OCI-LY7 (cell line): Measurements from ENCODE around the gene JMY. TPM values are rescaled to one million over a fixed set of nuclear protein-coding genes. Genes with fewer than 3 reads are reported as not detected.

Experiments used
- BruUV-seq: library from RNA; stranded (reverse); fragments of 400-500 nt; replicated peaks from 2 replicates; lab custom pipeline; 2021; lab: Mats Ljungman, UMichigan
- CTCF ChIA-PET: fragments of 300-600 bp; sonication (Branson Sonifier 250); formaldehyde crosslinking; loops from one replicate; lab custom pipeline; 2022; ENCODE audit warnings: antibody characterized with exemption; ENCODE audit not compliant: unreplicated experiment; lab: Charles Lee
- POLR2A ChIA-PET: fragments of 300-600 bp; sonication (Branson Sonifier 250); formaldehyde crosslinking; loops from one replicate; lab custom pipeline; 2022; ENCODE audit warnings: antibody characterized with exemption; lab: Charles Lee
- DNase-seq: peaks from one replicate; pipeline ENCODE4 v3.0.0-alpha.2; 2015; ENCODE audit warnings: low spot score
- H2AFZ ChIP-seq: fragments of 200-600 bp; sonication (generic), shearing (Covaris generic); 2 replicates; pipeline ENCODE4 v1.6.1; 2014; ENCODE audit warnings: mild to moderate bottlenecking, antibody characterized with exemption, low read length, moderate library complexity
- H3K27ac ChIP-seq: fragments of 200-600 bp; sonication (generic); 2 replicates; pipeline ENCODE4 v1.5.1; 2014; ENCODE audit warnings: mixed run types, low read depth, mild to moderate bottlenecking, moderate library complexity, low read length, inconsistent platforms; ENCODE audit not compliant: poor library complexity, severe bottlenecking
- H3K36me3 ChIP-seq: fragments of 200-600 bp; sonication (generic); 2 replicates; pipeline ENCODE4 v1.6.1; 2014; ENCODE audit warnings: mild to moderate bottlenecking, antibody characterized with exemption, low read length, moderate library complexity, mixed read lengths; ENCODE audit not compliant: insufficient read depth
- H3K4me1 ChIP-seq: fragments of 200-600 bp; sonication (generic); 2 replicates; pipeline ENCODE4 v1.5.1; 2014; ENCODE audit warnings: mild to moderate bottlenecking, low read length; ENCODE audit not compliant: insufficient read depth, poor library complexity, severe bottlenecking
- H3K4me2 ChIP-seq: fragments of 200-600 bp; sonication (generic); 2 replicates; pipeline ENCODE4 v1.6.1; 2014; ENCODE audit warnings: mild to moderate bottlenecking, low read length
- H3K4me3 ChIP-seq: fragments of 200-600 bp; sonication (generic); 2 replicates; pipeline ENCODE4 v1.5.1; 2014; ENCODE audit warnings: mild to moderate bottlenecking, low read depth, low read length; ENCODE audit not compliant: poor library complexity, severe bottlenecking
- H3K79me2 ChIP-seq: fragments of 200-600 bp; sonication (generic); 2 replicates; pipeline ENCODE4 v1.6.1; 2016; ENCODE audit warnings: low read depth, mild to moderate bottlenecking, low read length, moderate library complexity, mixed read lengths; ENCODE audit not compliant: insufficient read depth
- H3K9me2 ChIP-seq: fragments of 200-600 bp; sonication (generic); 2 replicates; pipeline ENCODE4 v1.6.1; 2016; ENCODE audit warnings: mild to moderate bottlenecking, low read length, mixed read lengths; ENCODE audit not compliant: insufficient read depth
- H3K9me3 ChIP-seq: fragments of 200-600 bp; sonication (generic); 2 replicates; pipeline ENCODE4 v1.6.1; 2014; ENCODE audit warnings: mild to moderate bottlenecking, mixed run types, low read length, mixed read lengths
- H4K20me1 ChIP-seq: fragments of 200-600 bp; sonication (generic); 2 replicates; pipeline ENCODE4 v1.6.1; 2014; ENCODE audit warnings: mild to moderate bottlenecking, antibody characterized with exemption, low read length, moderate library complexity, mixed read lengths; ENCODE audit not compliant: insufficient read depth
- EZH2phosphoT487 ChIP-seq: fragments of 200-600 bp; sonication (generic); IDR thresholded peaks from 2 replicates; pipeline ENCODE4 v1.6.1; 2018; ENCODE audit warnings: low read depth, borderline replicate concordance, mild to moderate bottlenecking, mixed run types, antibody characterized with exemption, low read length, moderate library complexity, mixed read lengths
- intact Hi-C: fragments of 100-400 bp; cut with micrococcal nuclease; formaldehyde crosslinking; loops from one replicate; pipeline ENCODE4 v1.10.0; 2022; ENCODE audit not compliant: unreplicated experiment
- total RNA-seq, 2 experiments: library from RNA; depleted of rRNA in 1 of 2; stranded (reverse); fragments of >200 nt in 1 of 2; shearing (Covaris generic) in 1 of 2; gene quantifications; 2 replicates each; pipeline ENCODE4 v1.2.3, GENCODE V29; 2014 to 2022
- TF ChIP-seq, protein P1 (sequence below): fragments of 200-600 bp; sonication (generic); conservative IDR thresholded peaks from 2 replicates; pipeline ENCODE4 v1.5.1; 2014; ENCODE audit warnings: mild to moderate bottlenecking, antibody characterized with exemption, low read length, moderate library complexity, mixed read lengths

Gene JMY
- total RNA-seq, 2 experiments from 2014 or later, result 4.5 to 6.3 TPM

GRCh38 chr5:79225441-79225840, 10.5 kb upstream of the JMY start:
- no peaks in the 10 kb centered on the region for H3K9me2 ChIP-seq
- no peak overlapping the region for H3K27ac ChIP-seq
- POLR2A ChIA-PET, result interaction anchor here (1.1 kb wide), 1 partner anchor 79 kb away, joined by 3 read pairs; no protein-coding TSS in a partner anchor
- intact Hi-C loops, result no loop called here
- no peak overlapping the region for H3K4me2 ChIP-seq
- CTCF ChIA-PET, result interaction anchor here (0.6 kb wide), 1 partner anchor 455 kb away, joined by 4 read pairs; no protein-coding TSS in a partner anchor
- no peak overlapping the region for H3K4me3 ChIP-seq
- H2AFZ ChIP-seq, result no peak overlapping the region
- no peaks in the 10 kb centered on the region for H4K20me1 ChIP-seq
- no peaks in the 10 kb centered on the region for H3K79me2 ChIP-seq
- H3K4me1 ChIP-seq, result no peaks in the 10 kb centered on the region
- no peak for DNase-seq
- no peaks in the 10 kb centered on the region for H3K36me3 ChIP-seq
- BruUV-seq, result no TSS peak
- H3K9me3 ChIP-seq, result no peaks in the 10 kb centered on the region
- TF ChIP-seq, protein P1, sequence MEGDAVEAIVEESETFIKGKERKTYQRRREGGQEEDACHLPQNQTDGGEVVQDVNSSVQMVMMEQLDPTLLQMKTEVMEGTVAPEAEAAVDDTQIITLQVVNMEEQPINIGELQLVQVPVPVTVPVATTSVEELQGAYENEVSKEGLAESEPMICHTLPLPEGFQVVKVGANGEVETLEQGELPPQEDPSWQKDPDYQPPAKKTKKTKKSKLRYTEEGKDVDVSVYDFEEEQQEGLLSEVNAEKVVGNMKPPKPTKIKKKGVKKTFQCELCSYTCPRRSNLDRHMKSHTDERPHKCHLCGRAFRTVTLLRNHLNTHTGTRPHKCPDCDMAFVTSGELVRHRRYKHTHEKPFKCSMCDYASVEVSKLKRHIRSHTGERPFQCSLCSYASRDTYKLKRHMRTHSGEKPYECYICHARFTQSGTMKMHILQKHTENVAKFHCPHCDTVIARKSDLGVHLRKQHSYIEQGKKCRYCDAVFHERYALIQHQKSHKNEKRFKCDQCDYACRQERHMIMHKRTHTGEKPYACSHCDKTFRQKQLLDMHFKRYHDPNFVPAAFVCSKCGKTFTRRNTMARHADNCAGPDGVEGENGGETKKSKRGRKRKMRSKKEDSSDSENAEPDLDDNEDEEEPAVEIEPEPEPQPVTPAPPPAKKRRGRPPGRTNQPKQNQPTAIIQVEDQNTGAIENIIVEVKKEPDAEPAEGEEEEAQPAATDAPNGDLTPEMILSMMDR, result no peak

- Histone ChIP-seq H2AFZ (no peak overlapping the region), H3K4me1 (no peaks in the 10 kb centered on the region), H3K9me2 (no peaks in the 10 kb centered on the region), H3K4me3 (no peak overlapping the region), H3K4me2 (no peak overlapping the region), H3K9me3 (no peaks in the 10 kb centered on the region), H4K20me1 (no peaks in the 10 kb centered on the region), H3K36me3 (no peaks in the 10 kb centered on the region), H3K27ac (no peak overlapping the region), H3K79me2 (no peaks in the 10 kb centered on the region)
- no peak for DNase-seq
- ChIA-PET CTCF (no interaction called here), POLR2A (interaction anchor here (0.7 kb wide), 1 partner anchor 1596 kb away, joined by 3 read pairs; no protein-coding TSS in a partner anchor)
- intact Hi-C loops, result no loop called here
- BruUV-seq, result no TSS peak
- no peak for TF ChIP-seq EZH2phosphoT487
- TF ChIP-seq, protein P1, result no peak
These were observed 8.4 kb upstream of the JMY start for GRCh38 chr5:79227484-79228025.

DNA sequence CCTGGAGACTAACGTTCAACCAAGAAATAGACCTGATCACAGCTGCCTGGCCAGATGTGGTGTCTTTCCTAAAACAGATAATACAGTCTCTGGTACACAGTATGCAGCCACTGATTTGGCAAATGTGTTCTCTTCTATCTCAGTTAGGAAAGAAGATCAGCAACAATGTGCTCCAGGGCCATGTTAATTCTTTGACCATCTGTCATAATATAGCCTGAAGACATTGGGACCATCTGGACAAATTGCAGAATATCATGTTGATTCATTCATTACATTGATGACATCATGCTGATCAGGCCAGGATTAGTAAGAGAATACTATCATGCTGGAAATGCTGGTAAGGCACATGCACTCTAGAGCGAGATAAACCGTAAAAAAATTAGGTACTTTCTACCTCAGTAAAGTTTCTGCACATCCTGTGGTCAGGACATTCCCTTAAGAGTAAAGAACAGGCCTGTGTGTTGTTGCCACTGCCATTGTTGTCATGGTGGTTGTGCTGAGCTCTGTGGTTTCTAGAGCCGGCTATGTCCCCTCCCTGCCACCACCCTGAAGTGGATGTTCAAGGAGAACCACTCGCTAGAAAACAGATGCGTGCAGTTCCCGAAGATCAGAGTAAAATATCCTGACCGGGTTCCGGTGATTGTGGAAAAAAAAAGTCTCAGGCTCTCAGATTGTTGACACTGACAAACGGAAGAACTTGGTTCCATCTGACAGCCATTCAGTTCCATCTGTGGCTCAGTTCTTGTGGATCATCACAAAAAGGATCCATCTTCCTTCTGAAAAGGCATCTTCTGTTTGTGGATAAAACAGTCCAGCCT, 6.4 kb upstream of the JMY start:
- H3K79me2 ChIP-seq, result no peaks in the 10 kb centered on the region
- H3K27ac ChIP-seq, result no peak overlapping the region
- ChIA-PET CTCF (no interaction called here), POLR2A (interaction anchor here (0.6 kb wide), 1 partner anchor 22 kb away, joined by 5 read pairs; no protein-coding TSS in a partner anchor)
- H2AFZ ChIP-seq, result no peak overlapping the region
- H3K36me3 ChIP-seq, result no peaks in the 10 kb centered on the region
- DNase-seq, result no peak
- H4K20me1 ChIP-seq, result no peaks in the 10 kb centered on the region
- no peaks in the 10 kb centered on the region for H3K9me2 ChIP-seq
- intact Hi-C loops, result no loop called here
- BruUV-seq, result no TSS peak
- H3K4me1 ChIP-seq, result no peaks in the 10 kb centered on the region
- no peak for TF ChIP-seq EZH2phosphoT487
- TF ChIP-seq, protein P1, result no peak
- H3K4me2 ChIP-seq, result no peak overlapping the region
- no peak overlapping the region for H3K4me3 ChIP-seq
- H3K9me3 ChIP-seq, result no peaks in the 10 kb centered on the region
